Subcutaneous abdominal adipose tissue (tissue), 5 donors: ENCODE data around the gene RAPGEF1.
A peak's percentile ranks its signal among the peaks of the same experiment; 100 is the strongest.
"Not testable (repeated sequence)": the region's sequence is repeated elsewhere in the genome, so short reads cannot be mapped to it uniquely, and the experiment has no call there.

Experiments used
- H3K27ac ChIP-seq: one replicate; pipeline ENCODE4 v1.7.0; 2013; ENCODE audit warnings: low read depth, mild to moderate bottlenecking, inconsistent platforms, low read length, moderate library complexity
- H3K27me3 ChIP-seq, 5 donors: one replicate each; pipeline ENCODE4 v1.7.0; 2013; ENCODE audit warnings: low read length in 5 of 5, inconsistent platforms in 1 of 5; ENCODE audit not compliant: control insufficient read depth in 5 of 5, insufficient read depth in 4 of 5
- H3K36me3 ChIP-seq, 5 donors: one replicate each; pipeline ENCODE4 v1.7.0; 2013; ENCODE audit warnings: low read length in 5 of 5; ENCODE audit not compliant: control insufficient read depth in 5 of 5, insufficient read depth in 5 of 5
- H3K4me1 ChIP-seq, 5 donors: one replicate each; pipeline ENCODE4 v1.7.0; 2013; ENCODE audit warnings: low read length in 5 of 5, mild to moderate bottlenecking in 3 of 5, moderate library complexity in 1 of 5; ENCODE audit not compliant: control insufficient read depth in 5 of 5, insufficient read depth in 5 of 5
- H3K4me3 ChIP-seq, 5 donors: one replicate each; pipeline ENCODE4 v1.7.0; 2013; ENCODE audit warnings: low read length in 5 of 5, low read depth in 1 of 5
- H3K9ac ChIP-seq, 5 donors: one replicate each; pipeline ENCODE4 v1.7.0; 2013; ENCODE audit warnings: low read length in 5 of 5, mild to moderate bottlenecking in 4 of 5, moderate library complexity in 3 of 5
- H3K9me3 ChIP-seq, 5 donors: one replicate each; pipeline ENCODE4 v1.7.0; 2013; ENCODE audit warnings: low read length in 5 of 5; ENCODE audit not compliant: control insufficient read depth in 5 of 5
- donor health status: healthy.
- donor health status: healthy.
- donor health status: healthy.
- donor health status: healthy.
- donor health status: healthy.

The RAPGEF1 gene

GRCh38 chr9:131668439-131669268 lies 71.2 kb downstream of the RAPGEF1 start:
- Histone ChIP-seq H3K4me3 (no peak overlapping the region), H3K27ac (peak overlapping the region; percentile 19), H3K9ac (peak overlapping the region in 2 of 5 donors; percentile 16 to 40), H3K9me3 (no peaks in the 10 kb centered on the region), H3K4me1 (peaks cover 14 to 68% (median 53%) of the 10 kb centered on the region in 5 donors), H3K27me3 (no peaks in the 10 kb centered on the region), H3K36me3 (no peaks in the 10 kb centered on the region)

- no peaks in the 10 kb centered on the region for H3K27me3 ChIP-seq
- peaks cover 14 to 62% (median 53%) of the 10 kb centered on the region in 5 donors for H3K4me1 ChIP-seq
- H3K4me3 ChIP-seq, result no peak overlapping the region
- no peaks in the 10 kb centered on the region for H3K36me3 ChIP-seq
- H3K9me3 ChIP-seq, result no peaks in the 10 kb centered on the region
- H3K27ac ChIP-seq, result no peak overlapping the region
- no peak overlapping the region for H3K9ac ChIP-seq
Observed at GRCh38 chr9:131668057-131668438, 71.8 kb downstream of the RAPGEF1 start.

GRCh38 chr9:131667576-131667975 lies 72.3 kb downstream of the RAPGEF1 start:
- H3K9ac ChIP-seq, result no peak overlapping the region
- H3K9me3 ChIP-seq, result no peaks in the 10 kb centered on the region
- no peaks in the 10 kb centered on the region for H3K36me3 ChIP-seq
- H3K4me1 ChIP-seq, result peaks cover 14 to 57% (median 48%) of the 10 kb centered on the region in 5 donors
- H3K27me3 ChIP-seq, result no peaks in the 10 kb centered on the region
- H3K27ac ChIP-seq, result no peak overlapping the region
- H3K4me3 ChIP-seq, result no peak overlapping the region

DNA sequence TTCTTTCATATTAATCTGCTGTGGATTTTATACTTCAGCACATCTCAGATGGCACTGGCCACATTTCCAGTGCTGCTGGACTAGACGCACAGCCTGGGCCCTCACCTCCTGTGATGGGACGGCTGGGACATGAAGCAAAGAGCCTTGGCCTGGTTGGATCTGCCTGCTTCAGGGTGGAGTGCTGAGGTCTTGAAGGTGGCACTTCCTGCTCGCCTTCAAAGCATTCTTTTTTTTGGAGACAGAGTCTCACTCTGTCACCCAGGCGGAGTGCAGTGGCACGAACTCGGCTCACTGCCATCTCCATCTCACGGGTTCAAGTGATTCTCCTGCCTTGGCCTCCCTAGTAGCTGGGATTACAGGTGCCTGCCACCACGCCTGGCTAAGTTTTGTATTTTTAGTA lies 73.1 kb downstream of the RAPGEF1 start:
- Histone ChIP-seq H3K36me3 (no peaks in the 10 kb centered on the region), H3K27ac (no peak overlapping the region), H3K4me3 (no peak overlapping the region), H3K4me1 (peaks cover 13 to 49% (median 41%) of the 10 kb centered on the region in 5 donors), H3K9ac (no peak overlapping the region), H3K27me3 (no peaks in the 10 kb centered on the region), H3K9me3 (no peaks in the 10 kb centered on the region)

DNA sequence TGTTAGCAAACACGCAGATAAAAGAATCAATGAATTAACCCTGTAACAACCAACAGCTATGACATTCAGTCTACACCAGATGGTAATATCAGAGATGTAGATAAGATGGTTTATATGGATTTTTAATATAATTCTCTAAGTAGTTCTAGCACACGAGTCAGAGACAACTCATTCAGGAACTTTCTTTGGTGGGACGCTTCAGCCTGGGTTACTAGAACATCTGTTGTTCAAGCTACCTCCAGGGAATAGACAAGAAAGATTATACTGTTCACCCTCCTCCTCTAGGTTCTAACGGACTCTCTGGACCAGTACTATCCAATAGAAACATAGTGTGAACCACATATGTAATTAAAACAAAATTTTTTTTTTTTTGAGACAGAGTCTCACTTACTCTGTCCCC lies 73.8 kb downstream of the RAPGEF1 start:
- Histone ChIP-seq H3K36me3 (no peaks in the 10 kb centered on the region), H3K27ac (no peak overlapping the region), H3K27me3 (no peaks in the 10 kb centered on the region), H3K9ac (no peak overlapping the region), H3K4me1 (peaks cover 10 to 43% (median 36%) of the 10 kb centered on the region in 5 donors), H3K4me3 (no peak overlapping the region), H3K9me3 (no peaks in the 10 kb centered on the region)

GRCh38 chr9:131663288-131663687 lies 76.6 kb downstream of the RAPGEF1 start:
- Histone ChIP-seq H3K27me3 (no peaks in the 10 kb centered on the region), H3K9me3 (no peaks in the 10 kb centered on the region), H3K27ac (no peak overlapping the region), H3K9ac (no peak overlapping the region), H3K36me3 (no peaks in the 10 kb centered on the region), H3K4me3 (no peak overlapping the region), H3K4me1 (peaks cover 0 to 27% (median 16%) of the 10 kb centered on the region in 5 donors)

GRCh38 chr9:131662289-131662621 lies 77.6 kb downstream of the RAPGEF1 start:
- H3K36me3 ChIP-seq, H3K27me3 ChIP-seq, H3K4me3 ChIP-seq, H3K27ac ChIP-seq, H3K9me3 ChIP-seq, H3K9ac ChIP-seq: not testable (repeated sequence)
- H3K4me1 ChIP-seq, result peaks cover 0 to 27% (median 18%) of the 10 kb centered on the region in 5 donors

DNA sequence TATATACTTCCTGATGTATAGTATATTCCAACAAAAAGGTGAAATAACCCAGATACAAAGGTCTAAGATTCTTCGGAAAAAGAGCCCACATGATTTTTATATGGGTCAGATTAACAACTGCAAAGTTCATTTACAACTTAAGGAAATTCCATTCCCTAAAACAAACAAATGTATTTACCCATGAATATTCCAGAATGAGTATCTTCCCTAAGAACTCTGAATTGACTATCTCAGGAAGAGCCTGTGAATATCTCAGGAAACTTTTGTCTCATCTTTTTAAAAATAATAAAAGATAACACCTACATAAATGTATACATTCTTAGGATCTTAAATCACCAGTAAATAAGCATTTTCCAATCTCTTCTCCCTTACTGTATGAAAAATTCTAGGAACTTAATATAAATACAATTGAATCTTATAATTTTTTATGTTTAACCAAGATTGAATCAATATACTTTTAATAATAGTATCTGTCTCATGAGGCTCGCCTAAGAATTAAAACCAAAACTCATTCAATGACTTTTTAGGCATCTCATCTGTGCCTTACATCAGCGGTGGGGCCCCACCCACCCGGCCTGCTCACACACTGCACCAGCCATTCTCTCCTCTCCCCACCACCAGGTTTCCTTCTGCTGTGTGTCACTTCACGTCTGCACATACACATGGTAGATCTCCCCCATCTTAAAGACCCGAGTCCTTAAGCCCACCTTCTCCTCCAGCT lies 78.1 kb downstream of the RAPGEF1 start:
- Histone ChIP-seq H3K9me3 (no peaks in the 10 kb centered on the region), H3K4me1 (peaks cover 0 to 29% (median 21%) of the 10 kb centered on the region in 5 donors)

GRCh38 chr9:131660466-131661405 lies 79.1 kb downstream of the RAPGEF1 start:
- Histone ChIP-seq H3K9ac (peak overlapping the region in 1 of 5 donors; percentile 8), H3K27ac (no peak overlapping the region), H3K4me1 (peaks cover 7 to 37% (median 31%) of the 10 kb centered on the region in 5 donors), H3K36me3 (no peaks in the 10 kb centered on the region), H3K27me3 (no peaks in the 10 kb centered on the region), H3K9me3 (no peaks in the 10 kb centered on the region), H3K4me3 (no peak overlapping the region)

More for the DNA sequence above, 78.1 kb downstream of the RAPGEF1 start:
- Histone ChIP-seq H3K9ac (no peak overlapping the region), H3K4me3 (no peak overlapping the region), H3K36me3 (no peaks in the 10 kb centered on the region), H3K27ac (no peak overlapping the region), H3K27me3 (no peaks in the 10 kb centered on the region)
